Measurements from ENCODE around the gene MYBPC1.

MYBPC1 gene

GRCh38 chr12:101597164-101597563 is 2.4 kb downstream of the MYBPC1 start:
- no peak for DNase-seq (ENCODE audit: extremely low spot score, insufficient read length, low read depth)
- no peak for FAIRE-seq

GRCh38 chr12:101598483-101598882 is 3.7 kb downstream of the MYBPC1 start:
- no peak for FAIRE-seq
- no peak for DNase-seq (ENCODE audit: extremely low spot score, insufficient read length, low read depth)

GRCh38 chr12:101599311-101599710 is 4.5 kb downstream of the MYBPC1 start:
- no peak for DNase-seq (ENCODE audit: extremely low spot score, insufficient read length, low read depth)
- no peak for FAIRE-seq

- DNase-seq (ENCODE audit: extremely low spot score, insufficient read length, low read depth): no peak
- no peak for FAIRE-seq
Measured at GRCh38 chr12:101599771-101600484, 5.2 kb downstream of the MYBPC1 start.

GRCh38 chr12:101604132-101604531 is 9.4 kb downstream of the MYBPC1 start:
- FAIRE-seq (no peak), DNase-seq (ENCODE audit: extremely low spot score, insufficient read length, low read depth) (no peak)

GRCh38 chr12:101607894-101608293 is 13.1 kb downstream of the MYBPC1 start:
- DNase-seq (ENCODE audit: extremely low spot score, insufficient read length, low read depth) (no peak), FAIRE-seq (no peak)

GRCh38 chr12:101608301-101609133 is 13.7 kb downstream of the MYBPC1 start:
- no peak for DNase-seq (ENCODE audit: extremely low spot score, insufficient read length, low read depth)
- FAIRE-seq: no peak

- FAIRE-seq: no peak
- DNase-seq (ENCODE audit: extremely low spot score, insufficient read length, low read depth): no peak
Measured at GRCh38 chr12:101609198-101609597, 14.4 kb downstream of the MYBPC1 start.

GRCh38 chr12:101612160-101612916 is 17.6 kb downstream of the MYBPC1 start:
- FAIRE-seq (no peak), DNase-seq (ENCODE audit: extremely low spot score, insufficient read length, low read depth) (no peak)

GRCh38 chr12:101616027-101616494 is 21.3 kb downstream of the MYBPC1 start:
- no peak for FAIRE-seq
- no peak for DNase-seq (ENCODE audit: extremely low spot score, insufficient read length, low read depth)

GRCh38 chr12:101619026-101619786 is 24.4 kb downstream of the MYBPC1 start:
- FAIRE-seq: no peak
- DNase-seq (ENCODE audit: extremely low spot score, insufficient read length, low read depth): no peak

GRCh38 chr12:101619858-101620761 is 25.3 kb downstream of the MYBPC1 start:
- no peak for FAIRE-seq
- DNase-seq (ENCODE audit: extremely low spot score, insufficient read length, low read depth): no peak

- FAIRE-seq (no peak), DNase-seq (ENCODE audit: extremely low spot score, insufficient read length, low read depth) (no peak)
Measured at GRCh38 chr12:101620762-101621133, 26.0 kb downstream of the MYBPC1 start.

GRCh38 chr12:101628676-101629075 is 33.9 kb downstream of the MYBPC1 start:
- DNase-seq (ENCODE audit: extremely low spot score, insufficient read length, low read depth) (no peak), FAIRE-seq (no peak)

GRCh38 chr12:101634724-101635123 is 40.0 kb downstream of the MYBPC1 start:
- FAIRE-seq (peak; percentile 95), DNase-seq (ENCODE audit: extremely low spot score, insufficient read length, low read depth) (peak; percentile 20)

- DNase-seq (ENCODE audit: extremely low spot score, insufficient read length, low read depth) (no peak), FAIRE-seq (no peak)
Measured at GRCh38 chr12:101637936-101638335, 43.2 kb downstream of the MYBPC1 start.

GRCh38 chr12:101642115-101643067 is 47.6 kb downstream of the MYBPC1 start:
- DNase-seq (ENCODE audit: extremely low spot score, insufficient read length, low read depth): no peak
- FAIRE-seq: no peak

GRCh38 chr12:101647711-101648110 is 52.9 kb downstream of the MYBPC1 start:
- DNase-seq (ENCODE audit: extremely low spot score, insufficient read length, low read depth) (no peak), FAIRE-seq (no peak)
